ENCODE results near the gene FAM118A.

- TF ChIP-seq POLR2A (IDR thresholded peaks at IDR 0.05) = no peak
- no peak for TF ChIP-seq CTCF (IDR thresholded peaks at IDR 0.05)
These were observed 49.9 kb downstream of the FAM118A start for GRCh38 chr22:45359627-45360026.

All from right lobe of liver (tissue), 4 donors.